Measurements from ENCODE around the gene SERPINA6.
"Not testable (repeated sequence)": the region's sequence is repeated elsewhere in the genome, so short reads cannot be mapped to it uniquely, and the experiment has no call there.

The SERPINA6 gene

DNA sequence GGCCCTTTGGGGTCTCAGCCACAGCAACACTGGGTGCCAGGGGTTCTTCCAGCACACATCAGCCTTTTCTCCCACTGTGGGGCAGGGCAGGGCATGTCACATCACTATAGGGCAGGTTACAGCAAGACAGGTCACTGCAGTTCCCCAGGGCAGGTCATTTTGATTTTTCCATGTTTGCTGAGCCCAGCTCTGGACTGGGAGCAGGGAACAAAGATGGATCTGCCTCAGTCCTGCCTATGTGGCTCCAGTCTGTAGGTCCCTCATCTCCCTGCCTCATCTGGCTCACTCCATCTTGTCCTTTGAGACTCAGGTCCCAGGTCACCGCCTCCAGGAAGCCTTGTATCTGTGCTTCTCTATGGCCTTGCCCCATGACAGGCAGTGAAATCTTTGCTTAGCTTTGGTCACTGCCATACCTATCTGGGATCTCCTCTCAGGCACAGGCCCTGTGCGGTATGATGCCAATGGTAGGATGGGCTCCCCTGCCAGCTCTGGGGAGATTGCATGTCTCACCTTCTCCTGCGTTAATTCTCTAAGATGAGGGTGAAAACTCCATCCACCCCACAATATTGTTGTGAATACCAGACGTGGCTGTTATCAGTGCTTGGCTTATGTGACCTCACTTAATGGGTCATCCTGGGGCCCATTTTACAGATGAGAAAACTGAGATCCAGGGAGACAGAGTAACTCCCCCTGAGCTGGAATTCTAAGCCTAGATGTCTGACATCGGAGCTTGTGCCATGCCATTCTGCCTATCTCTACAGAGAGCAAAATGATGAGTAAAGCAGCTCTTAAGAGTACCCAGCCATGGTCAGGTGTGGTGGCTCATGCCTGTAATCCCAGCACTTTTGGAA is 1.5 kb downstream of the SERPINA6 start:
- DNase-seq (ENCODE audit: low read depth), result no peak

DNA sequence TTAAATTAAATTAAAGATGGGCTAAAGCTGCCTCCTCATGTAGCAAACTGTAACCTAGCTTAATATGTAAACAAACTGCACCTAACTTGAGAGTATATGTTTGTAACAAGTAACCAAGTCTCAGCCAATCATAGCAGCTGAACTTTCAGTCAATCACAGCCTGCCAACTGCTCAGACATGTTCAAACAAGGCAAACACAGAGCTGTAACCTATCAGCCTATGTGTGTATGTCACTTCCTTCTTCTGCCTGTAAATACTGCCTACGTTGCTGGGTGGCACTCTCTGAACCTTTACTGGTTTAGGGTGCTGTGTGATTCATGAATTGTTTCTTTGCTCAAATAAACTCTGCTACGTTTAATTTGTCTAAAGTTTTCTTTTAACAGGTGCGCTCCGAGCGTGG is 2.9 kb downstream of the SERPINA6 start:
- DNase-seq (ENCODE audit: low read depth), result no peak

DNA sequence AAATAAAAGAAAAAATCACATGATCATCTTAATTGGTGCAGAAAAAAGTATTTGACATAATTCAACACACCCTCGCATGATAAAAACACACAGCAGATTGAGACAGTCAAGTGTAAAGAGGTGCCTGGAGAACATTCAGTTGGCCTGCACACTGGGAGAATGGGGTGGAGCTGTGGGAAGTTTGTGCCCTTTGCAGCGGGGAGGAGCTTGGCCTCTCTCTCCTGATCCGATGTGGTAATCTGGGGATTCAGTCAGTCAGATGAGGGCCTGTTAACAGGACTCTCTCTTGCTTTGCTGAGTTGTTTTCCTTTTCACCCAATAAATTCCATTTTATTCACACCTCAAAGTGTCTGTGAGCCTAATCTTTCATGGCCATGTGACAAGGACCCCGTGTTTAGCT is 5.9 kb downstream of the SERPINA6 start:
- peak; percentile 63 for DNase-seq (ENCODE audit: low read depth)

DNA sequence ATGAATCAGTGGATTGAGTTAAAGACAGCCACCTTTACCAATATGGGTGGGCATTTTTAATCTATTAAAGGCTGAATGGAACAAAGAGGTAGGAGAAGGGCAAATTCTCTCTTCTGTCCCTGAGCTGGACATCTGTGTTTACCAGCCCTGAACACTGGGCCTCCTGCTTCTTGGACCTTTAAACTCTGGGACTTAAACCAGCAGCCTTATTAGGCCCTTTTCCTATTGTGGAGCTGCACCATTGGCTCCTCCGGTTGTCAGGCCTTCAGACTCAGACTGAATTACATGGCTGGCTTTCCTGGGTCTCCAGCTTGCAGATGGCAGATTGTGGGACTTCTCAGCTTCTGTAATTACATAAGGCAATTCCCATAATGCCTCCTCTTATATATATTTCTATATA is 6.4 kb downstream of the SERPINA6 start:
- no peak for DNase-seq (ENCODE audit: low read depth)

DNA sequence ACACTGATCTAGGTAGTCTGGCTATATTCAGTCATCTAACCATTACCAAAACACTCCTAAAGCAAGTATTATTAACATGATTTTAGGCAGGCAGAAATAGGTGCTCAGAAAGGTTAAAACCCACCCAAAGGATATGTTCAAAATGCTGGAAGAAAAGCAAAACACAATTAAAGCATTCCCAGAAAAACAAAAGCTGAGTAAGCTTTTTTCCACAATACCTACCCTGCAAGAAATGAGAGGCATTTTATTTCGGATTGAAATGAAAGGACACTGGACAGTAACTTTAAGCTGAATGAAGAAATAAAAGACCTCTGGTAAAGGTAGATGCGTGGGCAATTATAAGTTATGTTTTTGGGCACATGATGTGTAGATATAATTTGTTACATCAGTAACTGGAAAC is 8.2 kb downstream of the SERPINA6 start:
- no peak for DNase-seq (ENCODE audit: low read depth)

DNA sequence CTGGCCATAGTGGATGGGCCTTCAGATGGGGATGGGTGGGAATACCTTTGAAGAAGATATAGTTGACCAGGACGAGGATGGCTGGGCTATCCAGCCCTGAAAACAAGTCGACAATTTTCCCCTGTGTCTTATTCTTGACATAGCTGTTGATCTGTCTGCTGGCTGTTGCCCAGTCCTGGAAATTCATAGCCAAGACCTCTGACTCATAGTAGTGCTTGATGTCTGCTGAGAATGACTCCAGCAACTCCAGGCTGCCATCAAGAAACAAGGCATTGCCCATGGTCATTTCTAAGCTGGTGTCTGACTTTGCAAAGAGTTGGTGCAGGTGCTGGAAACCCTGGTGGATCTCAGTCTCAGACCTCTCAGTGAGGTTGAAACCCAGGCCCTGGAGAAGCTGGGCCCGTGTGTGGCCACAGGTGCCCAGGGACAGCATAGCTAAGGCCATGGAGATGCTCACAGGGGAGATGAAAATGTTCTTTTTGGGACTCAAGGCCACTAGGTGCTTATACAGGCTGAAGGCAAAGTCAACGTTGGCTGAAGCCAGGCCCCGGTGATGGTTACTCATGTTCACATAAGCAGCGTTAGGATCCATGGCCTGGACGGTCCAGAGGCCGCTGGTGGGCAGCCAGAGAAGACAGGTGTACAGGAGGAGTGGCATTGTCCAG is 9.0 kb downstream of the SERPINA6 start:
- peak; percentile 59 for DNase-seq (ENCODE audit: low read depth)

DNA sequence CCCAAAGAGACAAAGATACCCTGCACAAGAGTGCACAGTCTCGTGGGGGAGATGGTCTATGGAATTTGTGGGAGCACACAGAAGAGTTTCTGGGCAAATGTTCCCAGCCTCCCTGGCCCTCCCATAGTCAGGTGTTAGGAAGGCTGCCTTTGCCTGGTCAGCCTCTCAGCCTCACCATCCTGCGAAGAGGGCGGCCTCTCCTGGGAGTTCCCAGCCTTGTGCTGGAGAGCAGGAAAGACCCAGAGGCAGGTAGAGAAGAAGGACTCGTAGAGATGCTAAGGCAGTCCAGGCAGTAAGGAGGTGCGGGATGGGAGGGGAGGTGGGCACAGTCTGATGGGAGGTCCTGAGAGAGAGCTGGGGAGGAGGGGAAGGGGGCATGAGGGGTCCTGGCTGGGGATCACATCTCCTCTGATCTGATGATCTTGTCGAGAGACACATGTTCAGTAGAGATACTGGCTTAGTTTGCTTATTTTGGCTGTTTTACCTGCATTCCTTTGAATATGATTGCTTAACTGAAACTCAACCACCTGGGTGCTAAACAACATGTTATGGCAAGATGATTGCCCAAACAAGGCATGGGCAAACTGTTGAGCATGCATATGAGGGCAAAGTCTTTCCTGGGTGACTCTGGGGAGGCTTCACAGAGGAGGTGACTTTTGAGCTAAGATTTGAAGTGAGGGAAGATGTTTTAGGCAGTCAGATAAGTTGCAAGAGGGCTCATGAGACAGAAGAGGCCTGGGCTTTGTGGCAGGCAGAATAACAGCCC is 10.5 kb downstream of the SERPINA6 start:
- DNase-seq (ENCODE audit: low read depth), result no peak

DNA sequence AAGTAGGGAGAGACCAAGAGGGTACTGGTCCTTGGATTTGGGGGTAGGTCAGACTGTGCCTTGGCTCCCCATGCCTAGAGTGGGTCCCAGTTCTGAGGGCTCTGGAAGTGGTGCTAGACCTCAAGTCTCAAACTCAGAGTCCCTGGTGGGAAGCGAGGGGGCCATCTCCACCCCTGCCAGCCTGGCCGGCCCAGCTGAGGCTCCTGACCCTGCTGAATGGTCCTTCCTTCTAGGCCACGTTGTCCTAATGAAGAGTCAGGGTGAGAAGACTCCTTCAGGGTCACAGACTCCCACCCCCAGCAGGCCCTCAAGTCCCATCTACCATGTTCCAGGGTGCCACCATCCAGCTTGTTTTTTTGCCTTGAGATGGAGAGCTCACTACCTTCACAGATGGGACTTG is 12.9 kb downstream of the SERPINA6 start:
- DNase-seq (ENCODE audit: low read depth), result no peak

DNA sequence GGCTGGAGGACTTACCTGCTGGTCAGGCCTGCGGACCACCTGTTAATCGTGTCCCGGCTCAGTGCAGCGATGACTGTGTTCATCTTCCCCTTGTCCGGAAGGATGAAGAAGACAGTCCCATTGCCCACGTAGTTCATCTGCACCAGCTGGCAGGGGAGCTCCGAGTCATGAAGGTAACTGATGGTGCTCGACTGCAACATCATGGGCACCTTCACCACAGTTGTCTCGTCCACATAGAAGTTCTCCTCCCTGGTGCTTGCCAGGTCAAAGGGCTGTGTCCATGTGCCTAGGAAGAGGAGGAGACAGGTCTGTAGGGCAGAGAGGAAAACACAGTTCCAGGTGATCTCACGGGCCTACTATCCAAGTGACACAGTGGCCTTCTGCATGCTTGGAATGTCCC is 13.4 kb downstream of the SERPINA6 start:
- no peak for DNase-seq (ENCODE audit: low read depth)

DNA sequence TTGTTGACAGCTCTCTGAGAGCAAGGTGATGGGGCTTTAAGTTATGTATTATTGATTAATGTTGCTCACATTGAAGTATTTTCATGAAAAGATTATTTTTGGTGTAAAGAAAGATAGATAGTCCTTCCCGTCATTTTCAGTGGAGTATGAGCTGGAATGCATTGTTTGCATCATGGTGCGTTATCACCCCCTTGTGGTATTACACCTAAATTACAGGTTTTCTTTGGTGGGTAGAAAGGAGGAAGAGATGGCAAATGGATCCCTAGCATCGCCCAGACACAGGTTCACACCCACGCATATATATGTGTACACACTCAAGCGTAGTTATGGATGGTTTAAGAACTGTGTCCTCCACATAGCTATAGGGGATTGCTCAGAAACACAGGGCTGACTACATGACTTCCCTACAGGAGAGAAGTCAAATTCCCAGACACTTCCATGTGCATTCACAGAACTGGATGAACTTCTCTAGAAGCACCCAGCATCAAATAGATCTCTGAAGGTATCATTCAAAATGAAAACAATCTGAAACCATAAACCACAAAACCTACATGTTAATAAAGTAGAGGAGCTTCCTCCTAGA is 15.6 kb downstream of the SERPINA6 start:
- no peak for DNase-seq (ENCODE audit: low read depth)

DNA sequence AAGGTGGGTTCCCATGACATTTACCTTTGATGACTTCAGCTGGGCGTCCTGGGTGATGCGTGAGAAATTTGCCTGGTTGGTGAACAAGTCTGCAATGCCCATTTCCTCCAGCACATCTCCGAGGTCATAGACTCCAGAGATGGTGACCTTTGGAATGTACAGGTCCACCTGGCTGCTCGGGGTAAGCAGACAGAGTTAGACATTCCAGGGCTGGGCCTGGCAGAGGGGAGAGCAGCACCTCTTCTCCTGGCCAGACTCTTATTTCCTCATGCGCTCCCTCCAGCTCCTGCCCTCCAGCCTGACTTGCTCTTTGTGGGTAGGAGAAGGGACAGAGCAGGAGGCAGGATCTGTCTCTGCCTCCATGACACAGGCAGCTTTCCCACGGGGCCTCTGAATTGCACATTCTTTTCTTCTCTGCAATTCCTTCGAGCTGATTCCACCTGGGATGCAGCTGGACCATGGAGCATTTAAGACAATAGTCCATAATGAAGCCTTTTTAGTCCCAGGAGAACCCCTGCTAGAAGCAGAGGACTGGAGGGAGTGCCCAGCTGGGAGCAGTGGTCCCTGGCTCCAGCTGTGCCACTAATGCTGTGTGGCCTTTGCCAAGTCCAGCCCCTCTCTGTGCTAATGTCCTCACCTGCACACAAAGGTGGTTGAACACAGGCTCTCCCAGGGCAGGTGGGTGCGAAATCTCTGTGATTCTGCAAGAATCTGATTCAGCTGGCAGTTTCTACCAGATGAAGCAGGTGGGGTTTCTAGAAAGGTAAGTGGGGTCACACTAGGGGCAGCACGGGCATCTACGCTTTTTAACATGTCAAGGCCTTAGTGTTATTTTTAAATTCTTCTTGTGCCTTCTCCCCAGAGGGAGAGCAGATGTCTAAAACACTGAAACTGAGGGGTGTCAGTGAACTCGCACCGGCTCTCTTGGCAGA is 16.8 kb downstream of the SERPINA6 start:
- DNase-seq (ENCODE audit: low read depth), result no peak

DNA sequence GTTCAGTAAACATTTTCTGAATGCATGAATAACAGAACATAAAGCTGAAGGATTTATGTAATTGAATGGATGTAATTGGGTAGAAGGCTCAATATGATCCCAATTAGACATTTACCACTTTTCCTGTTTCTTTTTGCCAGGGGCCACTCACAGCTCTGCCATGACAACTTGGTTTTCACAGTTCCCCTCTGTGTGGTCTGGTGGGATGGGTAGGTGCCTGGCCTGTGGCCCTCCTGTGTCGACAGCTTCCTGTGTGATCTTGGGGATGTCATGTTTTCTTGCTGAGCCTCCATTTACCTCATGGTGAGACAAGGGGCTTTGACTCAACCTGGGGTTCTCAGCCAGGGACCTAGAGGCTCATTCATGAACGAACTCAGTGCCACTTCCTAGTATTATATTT is 17.5 kb downstream of the SERPINA6 start:
- no peak for DNase-seq (ENCODE audit: low read depth)

DNA sequence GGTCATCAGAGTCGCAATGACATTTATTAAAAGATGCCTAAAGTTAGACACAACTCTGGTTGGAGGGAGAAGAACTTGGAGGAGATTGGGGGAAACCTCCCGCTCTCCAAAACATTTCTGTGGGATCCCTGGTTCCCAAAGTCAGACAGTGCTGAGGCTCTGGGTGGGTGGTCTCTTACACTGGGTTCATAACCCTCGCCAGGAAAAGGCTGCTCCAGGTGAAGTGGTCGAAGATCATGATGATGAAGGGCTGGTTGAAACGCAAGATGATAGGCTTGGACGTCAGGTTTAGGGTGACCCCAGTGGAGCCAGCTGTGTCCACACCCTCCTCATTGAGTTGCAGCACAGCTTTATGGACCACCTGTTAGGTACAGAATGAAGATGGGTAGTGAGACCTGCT is 18.9 kb downstream of the SERPINA6 start:
- no peak for DNase-seq (ENCODE audit: low read depth)

DNA sequence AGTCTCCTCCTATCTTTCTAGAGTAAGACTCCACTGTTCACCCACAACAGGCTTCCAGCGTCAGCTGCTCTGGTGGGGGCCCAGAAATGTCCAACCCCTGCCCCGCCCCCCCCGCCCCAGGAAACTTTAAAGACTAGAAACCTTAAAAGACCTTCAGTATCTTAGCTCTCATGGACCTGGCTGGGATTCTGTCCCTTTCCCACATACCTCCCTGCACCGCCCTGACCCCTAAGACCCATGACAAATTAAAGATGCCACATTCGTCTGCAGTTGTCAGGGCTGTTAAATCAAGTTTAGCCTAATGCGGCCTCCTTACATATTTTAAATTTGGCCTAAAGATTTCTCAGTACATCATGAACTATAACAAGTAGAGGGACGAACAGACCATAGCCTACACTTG is 20.0 kb downstream of the SERPINA6 start:
- DNase-seq (ENCODE audit: low read depth), result no peak

DNA sequence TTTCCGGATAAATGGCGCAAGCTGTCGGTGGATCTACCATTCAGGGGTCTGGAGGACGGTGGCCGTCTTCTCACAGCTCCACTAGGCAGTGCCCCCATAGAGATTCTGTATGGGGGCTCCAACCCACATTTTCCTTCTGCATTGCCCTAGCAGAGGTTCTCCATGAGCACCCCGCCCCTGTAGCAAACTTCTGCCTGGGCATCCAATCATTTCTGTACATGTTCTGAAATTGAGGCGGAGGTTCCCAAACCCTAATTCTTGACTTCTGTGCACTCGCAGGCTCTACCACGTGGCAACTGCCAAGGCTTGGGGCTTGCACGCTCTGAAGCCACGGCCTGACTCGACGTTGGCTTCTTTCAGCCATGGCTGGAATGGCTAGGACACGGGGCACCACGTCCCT is 25.0 kb downstream of the SERPINA6 start:
- no peak for DNase-seq (ENCODE audit: low read depth)

DNA sequence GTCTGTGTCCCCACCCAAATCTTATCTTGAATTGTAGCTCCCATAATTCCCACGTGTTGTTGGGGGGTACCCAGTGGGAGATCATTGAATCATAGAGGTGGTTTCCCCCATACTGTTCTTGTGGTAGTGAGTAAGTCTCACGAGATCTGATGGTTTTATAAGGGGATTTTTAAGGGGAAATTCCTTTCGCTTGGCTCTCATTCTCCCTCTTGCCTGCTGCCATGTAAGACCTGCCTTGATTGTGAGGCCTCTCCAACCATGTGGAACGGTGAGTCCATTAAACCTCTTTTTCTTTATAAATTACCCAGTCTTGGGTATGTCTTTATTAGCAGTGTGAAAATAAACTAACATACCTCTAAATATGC is 27.0 kb downstream of the SERPINA6 start:
- not testable (repeated sequence) for DNase-seq (ENCODE audit: low read depth)

DNA sequence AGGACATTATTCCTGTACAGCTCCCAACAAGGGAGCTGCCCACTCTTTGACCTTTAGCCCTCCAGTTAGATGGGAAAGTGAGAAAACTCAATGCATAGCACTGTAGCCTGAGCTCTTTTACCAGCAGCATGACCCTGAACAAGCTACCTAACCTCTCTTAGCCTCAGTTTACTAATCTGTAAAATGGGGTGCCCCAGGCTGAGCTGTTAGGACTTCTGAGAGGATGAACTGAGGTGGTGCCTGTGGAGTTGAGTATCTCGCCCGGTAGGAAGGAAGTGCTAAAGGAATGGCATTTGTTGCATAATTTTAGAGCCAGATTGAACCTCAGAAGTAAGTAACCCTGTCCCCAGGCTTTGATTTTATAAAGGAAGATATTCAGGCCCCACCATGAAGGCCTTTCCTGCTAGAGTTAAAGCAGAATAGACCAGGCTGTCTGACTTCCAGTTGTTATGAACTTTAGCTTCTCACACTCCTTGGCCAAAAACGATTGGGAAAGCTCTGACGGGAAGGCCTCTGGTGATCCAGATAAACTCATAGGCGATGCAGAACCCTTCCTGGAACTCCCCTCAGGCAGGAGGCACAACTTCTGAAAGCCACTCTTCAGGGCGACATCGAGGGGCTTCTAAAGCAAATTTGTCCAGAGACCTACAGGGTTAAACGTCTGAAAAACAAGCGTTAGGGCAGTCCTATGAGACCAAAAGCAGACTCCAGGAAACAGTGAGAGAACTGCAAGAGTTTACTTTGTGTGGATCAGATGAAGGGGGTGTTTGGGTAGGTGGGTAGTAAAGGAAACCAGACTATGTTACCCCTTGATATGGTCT is 27.6 kb downstream of the SERPINA6 start:
- DNase-seq (ENCODE audit: low read depth), result no peak

DNA sequence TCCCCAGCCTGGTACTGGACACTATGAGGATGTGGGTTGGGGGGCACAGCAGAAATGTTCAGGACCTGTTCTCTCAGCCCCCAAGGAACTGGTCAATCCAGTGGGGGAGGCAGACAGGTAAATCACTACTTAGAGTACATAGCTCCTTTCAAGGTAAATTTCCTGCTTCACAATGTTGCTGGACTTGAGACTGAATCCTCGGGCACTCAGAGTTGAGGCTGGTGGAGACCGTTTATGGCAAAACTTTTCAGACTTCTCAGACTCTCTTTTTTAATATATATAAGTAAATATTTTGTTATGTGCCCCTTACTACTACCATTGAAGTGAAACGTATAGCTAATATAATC is 29.6 kb downstream of the SERPINA6 start:
- no peak for DNase-seq (ENCODE audit: low read depth)

DNA sequence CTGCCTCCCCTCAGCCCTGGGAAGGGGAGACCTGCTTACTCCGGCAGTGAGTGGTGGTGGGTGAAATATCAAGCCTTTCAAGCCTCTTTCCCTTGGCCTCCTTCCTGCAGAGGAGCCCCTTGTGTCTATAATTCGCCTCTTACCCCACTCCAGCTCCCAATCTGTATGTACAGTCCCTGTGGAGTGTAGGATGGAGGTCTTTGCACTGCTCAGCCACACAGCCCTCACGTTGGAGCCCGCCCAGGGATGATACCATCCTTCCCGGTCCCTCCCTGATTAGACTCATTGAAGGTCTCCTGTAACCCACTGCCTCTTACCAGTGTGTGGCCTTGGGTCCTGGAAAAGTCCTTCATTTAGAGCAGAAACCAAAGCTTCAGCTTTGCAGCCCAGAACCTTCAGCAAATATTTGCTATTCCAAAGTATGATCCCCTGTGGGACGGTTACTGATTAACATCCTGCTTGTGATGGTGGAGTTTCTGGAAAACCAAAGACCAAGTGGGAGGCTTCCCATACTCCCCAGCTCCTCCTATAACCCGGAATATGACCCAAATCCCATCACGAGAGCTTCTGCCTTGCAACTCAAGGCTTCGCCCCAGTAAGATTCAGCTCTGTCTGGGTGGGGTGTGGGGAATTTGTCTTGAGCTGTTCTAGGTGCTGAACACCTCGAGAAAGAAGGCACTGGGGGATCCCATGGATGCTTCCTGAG is 30.1 kb downstream of the SERPINA6 start, which contains the start of gene SERPINA10:
Gene SERPINA10 (minus strand): TSS at position 397 of the 706 bp plus-strand sequence. CDS start 2,675 bp downstream, outside the sequence.
- no peak for DNase-seq (ENCODE audit: low read depth)

DNA sequence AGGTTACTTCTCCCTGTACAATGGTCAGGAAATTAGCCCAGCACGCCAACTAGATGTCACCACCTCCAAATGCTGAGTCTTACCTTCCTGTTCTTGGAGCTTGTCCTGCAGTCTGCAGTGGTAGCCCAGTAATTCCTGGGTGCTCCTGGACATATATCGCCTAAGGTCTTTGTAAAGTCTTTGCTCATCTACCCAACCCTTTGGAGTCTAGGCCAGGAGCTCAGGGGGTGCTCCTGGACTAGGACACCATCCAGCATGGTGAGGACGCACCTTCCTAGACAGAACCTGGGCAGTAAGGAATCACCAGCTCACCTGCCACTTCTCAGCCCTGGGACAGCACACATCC is 30.6 kb downstream of the SERPINA6 start:
- DNase-seq (ENCODE audit: low read depth), result no peak

Data from fibroblast of gingiva (primary cell).